ENCODE results near the gene CYTL1.
A peak's percentile ranks its signal among the peaks of the same experiment; 100 is the strongest.

GRCh38 chr4:5050520-5051277, 31.4 kb upstream of the CYTL1 start:
- TF ChIP-seq POLR2A (IDR thresholded peaks at IDR 0.05) (no peak), CTCF (IDR thresholded peaks at IDR 0.05) (peak in 5 of 6 experiments; percentile 24 to 63 (median 25))

Data from thyroid gland (tissue), 4 donors.